Stimulated activated naive CD4-positive, alpha-beta T cell treated with Interleukin-2 at 50 U/mL for 16 hours (primary cell): ENCODE measurements around the gene DENND4B.

Source experiments
- DNase-seq: peaks from one replicate; lab custom pipeline; 2025; lab: John Stamatoyannopoulos, UW

Gene DENND4B

DNA sequence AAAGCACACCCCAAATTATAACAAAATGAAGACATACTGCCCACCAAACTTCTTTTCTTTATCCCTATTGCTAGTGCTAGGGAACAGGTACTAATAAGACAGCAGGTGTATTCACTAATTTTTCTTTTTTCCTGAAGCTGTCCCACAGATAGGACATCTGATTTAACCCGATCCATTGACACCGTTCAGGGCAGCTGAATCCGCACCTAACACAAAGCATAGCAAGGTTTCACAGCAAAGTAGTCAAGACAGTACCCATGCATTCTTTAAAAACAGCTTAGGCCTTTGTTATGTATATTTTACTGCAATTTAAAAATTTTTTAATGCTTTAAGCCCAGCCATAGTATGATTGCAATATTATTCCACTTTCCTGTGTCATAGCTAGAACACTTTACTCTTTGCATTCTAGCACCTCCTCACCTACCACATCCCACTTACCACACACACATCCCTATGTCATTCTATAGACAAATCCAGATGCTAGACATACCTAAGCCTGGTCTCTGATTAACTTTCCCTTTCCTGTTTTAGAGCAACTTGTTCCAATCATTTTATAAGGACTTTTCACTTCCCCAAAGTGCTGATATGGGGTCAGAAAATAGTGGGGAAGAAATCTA is 64.1 kb downstream of the DENND4B start:
- no peak for DNase-seq

DNA sequence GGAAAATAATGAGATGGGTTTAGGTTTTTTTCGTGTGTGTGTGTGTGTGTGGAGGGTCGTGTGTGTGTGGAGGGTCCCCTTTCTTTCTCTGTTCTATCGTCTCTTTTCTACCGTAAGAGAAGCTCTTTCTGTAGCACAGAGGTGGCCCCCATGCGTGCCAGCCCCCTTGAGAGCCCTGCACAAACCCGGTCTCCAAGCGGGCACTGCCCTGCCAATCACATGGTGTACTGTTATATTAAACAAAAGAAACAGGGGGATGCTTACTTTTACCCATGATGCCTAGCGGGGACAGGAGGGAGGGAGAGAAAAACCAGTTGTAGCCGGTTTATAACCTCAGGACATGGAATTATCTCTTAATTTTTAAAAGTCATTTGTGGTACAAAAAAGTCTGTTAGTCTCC is 64.8 kb downstream of the DENND4B start:
- DNase-seq, result no peak

DNA sequence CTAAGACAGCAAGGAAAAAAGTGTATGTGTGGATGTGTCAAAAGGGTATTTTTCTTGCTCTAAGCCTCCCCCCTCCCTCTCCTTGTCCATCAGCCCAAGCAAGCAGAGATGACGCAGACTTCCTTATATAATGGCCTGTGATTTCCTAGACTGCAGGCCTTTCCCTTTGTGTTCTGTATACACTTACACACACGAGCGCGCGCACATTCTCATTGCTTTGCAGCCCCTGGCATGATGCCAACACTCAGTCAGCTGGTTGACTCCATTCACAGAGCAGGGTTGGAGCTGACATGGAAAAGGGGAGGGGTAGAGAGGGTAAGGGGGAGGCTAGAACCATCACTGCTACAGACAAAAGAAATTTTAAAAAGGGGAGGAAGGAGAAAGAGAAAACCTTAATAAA is 65.6 kb downstream of the DENND4B start:
- no peak for DNase-seq

DNA sequence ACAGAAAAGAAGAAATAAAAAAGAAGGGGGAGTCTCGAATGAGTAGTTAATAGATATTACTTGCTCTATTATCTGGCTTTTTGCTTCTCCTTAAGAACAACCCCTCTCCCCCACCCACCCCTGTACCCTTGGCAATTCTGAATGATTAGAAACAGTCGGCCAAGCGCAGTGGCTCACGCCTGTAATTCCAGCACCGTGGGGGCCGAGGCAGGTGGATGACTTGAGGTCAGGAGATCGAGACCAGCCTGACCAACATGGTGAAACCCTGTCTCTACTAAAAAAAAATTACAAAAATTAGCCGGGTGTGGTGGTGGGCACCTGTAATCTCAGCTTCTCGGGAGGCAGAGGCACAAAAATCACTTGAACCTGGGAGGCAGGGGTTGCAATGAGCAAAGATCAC is 66.5 kb downstream of the DENND4B start:
- DNase-seq, result no peak
